HG02885 (cell line): Measurements from ENCODE around the gene ADD2.

Source experiments
- ATAC-seq: cut with Tn5 transposase; IDR thresholded peaks from one replicate; pipeline ENCODE4 v1.9.1; 2021; ENCODE audit warnings: mild to moderate bottlenecking; ENCODE audit not compliant: unreplicated experiment, poor library complexity

The ADD2 gene

GRCh38 chr2:70726947-70727725, 40.9 kb downstream of the ADD2 start:
- ATAC-seq: no peak

- no peak for ATAC-seq
Measured at GRCh38 chr2:70725505-70725904, 42.5 kb downstream of the ADD2 start.

GRCh38 chr2:70724366-70724765, 43.6 kb downstream of the ADD2 start:
- ATAC-seq: no peak

GRCh38 chr2:70723286-70723885, 44.6 kb downstream of the ADD2 start:
- ATAC-seq: no peak

- ATAC-seq: no peak
Measured at GRCh38 chr2:70720124-70720523, 47.9 kb downstream of the ADD2 start.

GRCh38 chr2:70719231-70719630, 48.8 kb downstream of the ADD2 start:
- ATAC-seq: no peak

- ATAC-seq: no peak
Measured at GRCh38 chr2:70718736-70719135, 49.3 kb downstream of the ADD2 start.

GRCh38 chr2:70718241-70718640, 49.8 kb downstream of the ADD2 start:
- ATAC-seq: no peak

- no peak for ATAC-seq
Measured at GRCh38 chr2:70717431-70718038, 50.5 kb downstream of the ADD2 start.

GRCh38 chr2:70716951-70717350, 51.0 kb downstream of the ADD2 start:
- no peak for ATAC-seq

- no peak for ATAC-seq
Measured at GRCh38 chr2:70716131-70716743, 51.8 kb downstream of the ADD2 start.

- no peak for ATAC-seq
Measured at GRCh38 chr2:70715071-70715985, 52.7 kb downstream of the ADD2 start.

GRCh38 chr2:70714141-70714905, 53.7 kb downstream of the ADD2 start:
- ATAC-seq: no peak

- ATAC-seq: no peak
Measured at GRCh38 chr2:70712916-70713315, 55.1 kb downstream of the ADD2 start.

GRCh38 chr2:70711191-70711590, 56.8 kb downstream of the ADD2 start:
- ATAC-seq: no peak

- no peak for ATAC-seq
Measured at GRCh38 chr2:70710038-70710690, 57.8 kb downstream of the ADD2 start.

GRCh38 chr2:70709275-70710037, 58.5 kb downstream of the ADD2 start:
- ATAC-seq: no peak
